HepG2 (cell line): ENCODE measurements around the gene CHMP6. TPM values are rescaled to one million over a fixed set of nuclear protein-coding genes. Genes with fewer than 3 reads are reported as not detected.
"Not testable (repeated sequence)": the region's sequence is repeated elsewhere in the genome, so short reads cannot be mapped to it uniquely, and the experiment has no call there.

ENCODE experiments used
- ATAC-seq: fragments of 200-7000 bp; cut with Tn5 transposase; 3 replicates; pipeline ENCODE4 v1.9.1; 2020; ENCODE audit warnings: mild to moderate bottlenecking, moderate library complexity
- BruUV-seq: library from RNA; stranded (reverse); fragments of 400-500 nt; replicated peaks from 2 replicates; lab custom pipeline; 2021; lab: Mats Ljungman, UMichigan
- CTCF ChIA-PET: fragments of 300-600 bp; formaldehyde crosslinking; extraction: SDS; loops from one replicate; lab custom pipeline; 2021; ENCODE audit warnings: low total read pairs, inconsistent platforms, low intra/inter-chr PET ratio; lab: Yijun Ruan, JAX
- POLR2A ChIA-PET: fragments of 350-600 bp; sonication (Branson Sonifier 250); formaldehyde crosslinking; loops from one replicate; lab custom pipeline; 2020; ENCODE audit warnings: antibody characterized with exemption, inconsistent platforms; lab: Yijun Ruan, JAX
- DNase-seq: peaks from one replicate; pipeline ENCODE4 v3.0.0-alpha.2; 2015; ENCODE audit warnings: low spot score
- FAIRE-seq: peaks from 3 replicates; lab custom pipeline; 2011; peaks lifted over from hg19 to GRCh38; lab: Jason Lieb, UNC
- H2AFZ ChIP-seq: one replicate; pipeline ENCODE4 v1.6.1; 2011; ENCODE audit warnings: low read length, inconsistent platforms
- H3K27ac ChIP-seq: fragments of 300-600 bp; 3 replicates; pipeline ENCODE4 v1.8.0; 2011; ENCODE audit warnings: mixed run types, mild to moderate bottlenecking, mixed read lengths, low read length, inconsistent platforms; ENCODE audit not compliant: insufficient read depth; ENCODE audit errors: extremely low read length
- H3K27me3 ChIP-seq, 2 experiments: fragments of 200-600 bp in 1 of 2; 2 replicates in 1 of 2; 3 replicates in 1 of 2; pipeline versions ENCODE4 v1.6.0 to v1.8.0; 2011; ENCODE audit warnings: low read length in 2 of 2, mild to moderate bottlenecking in 2 of 2, moderate library complexity in 2 of 2, inconsistent platforms in 1 of 2; ENCODE audit not compliant: insufficient read depth in 2 of 2, control insufficient read depth in 1 of 2
- H3K36me3 ChIP-seq, 2 experiments: fragments of 200-600 bp in 1 of 2; replicated peaks in 1 of 2; 2 replicates in 1 of 2; 3 replicates in 1 of 2; pipeline versions ENCODE4 v1.5.1 to v1.8.0; 2011; ENCODE audit warnings: low read length in 2 of 2, inconsistent platforms in 1 of 2; ENCODE audit not compliant: insufficient read depth in 2 of 2, control insufficient read depth in 1 of 2
- H3K4me1 ChIP-seq: 2 replicates; pipeline ENCODE4 v1.5.1; 2012; ENCODE audit warnings: low read length, inconsistent platforms; ENCODE audit not compliant: insufficient read depth
- H3K4me2 ChIP-seq: 2 replicates; pipeline ENCODE4 v1.6.0; 2011; ENCODE audit warnings: low read depth, low read length, inconsistent platforms
- H3K4me3 ChIP-seq, 3 experiments: fragments of 200-600 bp in 1 of 3; sonication (generic), shearing (Covaris generic) in 1 of 3; replicated peaks in 1 of 3; 2 replicates each; pipeline ENCODE4 v1.5.1; 2011 to 2016; ENCODE audit warnings: low read length in 3 of 3, inconsistent platforms in 2 of 3, low read depth in 2 of 3, mild to moderate bottlenecking in 2 of 3, control low read depth in 1 of 3, mixed read lengths in 1 of 3; ENCODE audit not compliant: insufficient read depth in 1 of 3
- H3K79me2 ChIP-seq: one replicate; pipeline ENCODE4 v1.6.1; 2011; ENCODE audit warnings: low read length, inconsistent platforms; ENCODE audit not compliant: insufficient read depth
- H3K9ac ChIP-seq: 2 replicates; pipeline ENCODE4 v1.6.0; 2011; ENCODE audit warnings: mild to moderate bottlenecking, low read depth, low read length, inconsistent platforms; ENCODE audit not compliant: insufficient read depth
- H3K9me3 ChIP-seq: 2 replicates; pipeline ENCODE4 v1.5.1; 2012; ENCODE audit warnings: mild to moderate bottlenecking, low read length
- H4K20me1 ChIP-seq: 2 replicates; pipeline ENCODE4 v1.6.0; 2011; ENCODE audit warnings: inconsistent platforms, mild to moderate bottlenecking, low read length, moderate library complexity; ENCODE audit not compliant: insufficient read depth
- HDAC1 ChIP-seq: sonication (generic); formaldehyde crosslinking; IDR thresholded peaks from 2 replicates; pipeline ENCODE4 v1.5.1; 2020; ENCODE audit warnings: mild to moderate bottlenecking, missing genetic modification reagents
- NR2C2 ChIP-seq: sonication (generic); formaldehyde crosslinking; IDR thresholded peaks from 2 replicates; pipeline ENCODE4 v1.4.0; 2020; ENCODE audit warnings: missing genetic modification reagents, mild to moderate bottlenecking, moderate library complexity, borderline replicate concordance
- TARDBP ChIP-seq: sonication (generic); formaldehyde crosslinking; IDR thresholded peaks from 2 replicates; pipeline ENCODE4 v1.8.0; 2022; ENCODE audit warnings: mild to moderate bottlenecking, missing genetic modification reagents
- ZBTB21 ChIP-seq: sonication (generic); formaldehyde crosslinking; IDR thresholded peaks from 2 replicates; pipeline ENCODE4 v1.4.0; 2020; ENCODE audit warnings: missing genetic modification reagents
- ZFP41 ChIP-seq: sonication (generic); formaldehyde crosslinking; IDR thresholded peaks from 2 replicates; pipeline ENCODE4 v1.4.0; 2020; ENCODE audit warnings: mild to moderate bottlenecking, missing genetic modification reagents, borderline replicate concordance
- ZNF121 ChIP-seq: sonication (generic); formaldehyde crosslinking; IDR thresholded peaks from 2 replicates; pipeline ENCODE4 v1.5.0; 2020; ENCODE audit warnings: mild to moderate bottlenecking, missing genetic modification reagents
- ZNF652 ChIP-seq: IDR thresholded peaks from 2 replicates; pipeline ENCODE4 v1.6.1; 2016; ENCODE audit warnings: low read depth, borderline replicate concordance
- WGBS: methylation state at CpG from one replicate; pipeline ENCODE4 v1.1.6; 2017; ENCODE audit warnings: low lambda C conversion rate; 5-methylcytosine and 5-hydroxymethylcytosine counted together
- in situ Hi-C: cut with HindIII; loops from 2 replicates; pipeline ENCODE4 v1.10.0; 2017; ENCODE audit warnings: low pct_unique_long_range_greater_than_20kb; ENCODE audit not compliant: extremely low pct_ligation_motif_present
- intact Hi-C: fragments of 100-400 bp; cut with micrococcal nuclease; formaldehyde crosslinking; loops from one replicate; pipeline ENCODE4 v1.10.0; 2022; ENCODE audit not compliant: unreplicated experiment
- polyA plus RNA-seq, 8 experiments: library from polyadenylated mRNA; depleted of rRNA in 3 of 8; stranded (reverse) in 7 of 8; unstranded in 1 of 8; fragments of >200 nt; fragmentation: Illumina TruSeq in 4 of 8; extraction: Trizol in 4 of 8; gene quantifications; 2 replicates each; pipeline versions ENCODE4 v1.2.1 to v1.2.3, GENCODE V29; 2011 to 2016; ENCODE audit warnings: low read depth in 4 of 8, missing spikeins in 1 of 8, mixed read lengths in 1 of 8; ENCODE audit not compliant: insufficient read depth in 1 of 8
- total RNA-seq, 5 experiments: library from RNA; depleted of rRNA; stranded (reverse); fragments of >200 nt; fragmentation: Illumina TruSeq; extraction: Trizol; gene quantifications; 2 replicates each; pipeline ENCODE4 v1.2.3, GENCODE V29; 2016; ENCODE audit warnings: low read depth in 1 of 5
- TF ChIP-seq, protein P1 (sequence below): sonication (generic); formaldehyde crosslinking; IDR thresholded peaks from 2 replicates; pipeline ENCODE4 v1.5.0; 2020; ENCODE audit warnings: mild to moderate bottlenecking, missing genetic modification reagents
- TF ChIP-seq, protein P2 (sequence below): sonication (generic); formaldehyde crosslinking; IDR thresholded peaks from 2 replicates; pipeline ENCODE4 v1.5.1; 2020; ENCODE audit warnings: mild to moderate bottlenecking, missing genetic modification reagents, moderate library complexity

The CHMP6 gene
- total and polyA plus RNA-seq, 2 of the 13 experiments (the other 11 are each of a cell fraction or from before 2014, with no cell fraction given), result 11.1 to 24.2 TPM

DNA sequence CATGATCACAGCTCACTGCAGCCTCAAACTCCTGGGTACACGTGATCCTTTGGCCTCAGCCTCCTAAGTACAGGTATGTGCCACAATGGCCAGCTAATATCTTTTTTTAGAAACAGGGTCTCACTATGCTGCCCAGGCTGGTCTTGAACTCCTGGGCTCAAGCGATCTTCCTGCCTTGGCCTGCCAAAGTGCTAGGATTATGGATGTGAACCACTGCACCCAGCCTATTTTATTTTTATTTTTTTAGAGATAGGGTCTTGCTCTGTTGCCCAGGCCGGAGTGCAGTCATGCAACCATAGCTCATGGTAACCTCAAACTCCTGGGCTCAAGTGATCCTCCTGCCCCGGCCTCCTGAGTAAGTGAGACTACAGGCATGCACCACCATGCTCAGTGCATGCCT is 25.7 kb downstream of the CHMP6 start:
- DNase-seq, CTCF ChIA-PET, H3K36me3 ChIP-seq, FAIRE-seq, H4K20me1 ChIP-seq, H3K79me2 ChIP-seq, H3K9ac ChIP-seq, intact Hi-C loops, ATAC-seq, H2AFZ ChIP-seq, H3K4me3 ChIP-seq, in situ Hi-C loops, H3K27ac ChIP-seq, BruUV-seq, H3K9me3 ChIP-seq, H3K4me2 ChIP-seq: not testable (repeated sequence)
- peaks cover 1 to 41% of the 10 kb centered on the region in 2 experiments; a peak in 3 of 5 replicates for H3K27me3 ChIP-seq
- POLR2A ChIA-PET, result interaction anchor here (1.0 to 1.7 kb wide), 4 partner anchors 14 to 66 kb away, joined by 3 to 7 read pairs (median 4); no protein-coding TSS in a partner anchor
- TF ChIP-seq ZNF121, result peak; percentile 58; the same call in 1 of the 2 replicates
- TF ChIP-seq, protein P1, sequence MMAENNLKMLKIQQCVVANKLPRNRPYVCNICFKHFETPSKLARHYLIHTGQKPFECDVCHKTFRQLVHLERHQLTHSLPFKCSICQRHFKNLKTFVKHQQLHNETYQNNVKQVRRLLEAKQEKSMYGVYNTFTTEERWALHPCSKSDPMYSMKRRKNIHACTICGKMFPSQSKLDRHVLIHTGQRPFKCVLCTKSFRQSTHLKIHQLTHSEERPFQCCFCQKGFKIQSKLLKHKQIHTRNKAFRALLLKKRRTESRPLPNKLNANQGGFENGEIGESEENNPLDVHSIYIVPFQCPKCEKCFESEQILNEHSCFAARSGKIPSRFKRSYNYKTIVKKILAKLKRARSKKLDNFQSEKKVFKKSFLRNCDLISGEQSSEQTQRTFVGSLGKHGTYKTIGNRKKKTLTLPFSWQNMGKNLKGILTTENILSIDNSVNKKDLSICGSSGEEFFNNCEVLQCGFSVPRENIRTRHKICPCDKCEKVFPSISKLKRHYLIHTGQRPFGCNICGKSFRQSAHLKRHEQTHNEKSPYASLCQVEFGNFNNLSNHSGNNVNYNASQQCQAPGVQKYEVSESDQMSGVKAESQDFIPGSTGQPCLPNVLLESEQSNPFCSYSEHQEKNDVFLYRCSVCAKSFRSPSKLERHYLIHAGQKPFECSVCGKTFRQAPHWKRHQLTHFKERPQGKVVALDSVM (CRISPR knock-in tag), result peak; percentile 56; the same call in 1 of the 2 replicates
- 71% methylated on average over 4 of the region's 4 CpGs for WGBS
- peaks cover 62% of the 10 kb centered on the region for H3K4me1 ChIP-seq

DNA sequence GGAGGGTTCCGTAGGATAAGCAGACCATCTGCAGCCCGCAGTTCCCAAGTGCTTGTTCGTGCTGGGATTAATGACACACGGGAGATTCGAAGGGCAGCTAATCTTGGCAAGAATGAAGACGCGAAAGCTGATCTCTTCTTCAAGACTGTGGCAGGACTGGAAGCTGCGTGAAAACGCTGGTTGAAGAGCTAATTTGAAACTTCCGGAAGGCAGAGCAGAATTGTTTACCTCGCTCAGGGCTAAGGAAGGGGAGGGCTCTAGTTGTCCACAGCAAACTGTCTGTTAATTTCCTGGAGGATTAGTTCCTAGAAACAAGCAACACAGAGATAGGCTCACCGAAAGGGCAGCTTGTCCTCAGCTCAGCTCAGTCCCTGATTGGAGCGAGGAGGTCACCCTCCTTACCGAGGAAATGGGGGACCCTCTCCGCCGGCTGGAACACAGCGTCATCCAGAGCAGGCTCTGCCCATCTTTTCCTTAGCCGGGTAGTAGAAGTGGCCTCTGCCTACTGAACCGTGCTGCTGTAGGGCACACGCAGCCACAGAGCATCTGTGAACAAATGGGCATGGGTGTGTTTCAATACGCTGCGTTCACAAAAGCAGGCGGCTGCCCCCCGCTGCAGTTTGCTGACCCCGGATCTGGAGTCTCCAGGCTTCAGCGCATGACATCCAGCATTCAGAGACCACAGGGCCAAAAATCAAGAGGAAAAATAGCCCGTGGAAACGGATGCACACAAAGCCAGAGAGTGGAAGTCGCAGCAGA is 26.6 kb downstream of the CHMP6 start:
- H2AFZ ChIP-seq, result peak overlapping the region; percentile 75
- peak overlapping the region; percentile 96 for H3K4me2 ChIP-seq
- no peaks in the 10 kb centered on the region for H3K36me3 ChIP-seq
- no peak for DNase-seq
- 9% methylated on average over 23 of the region's 29 CpGs for WGBS
- FAIRE-seq, result peak; percentile 48
- intact Hi-C loops (no loop called here), in situ Hi-C loops (no loop called here)
- H3K9ac ChIP-seq, result peak overlapping the region; percentile 25
- H3K27ac ChIP-seq, result no peak overlapping the region
- BruUV-seq, result no TSS peak
- POLR2A ChIA-PET, result interaction anchor here (1.0 to 1.7 kb wide), 4 partner anchors 15 to 65 kb away, joined by 3 to 7 read pairs (median 4); no protein-coding TSS in a partner anchor
- peak overlapping the region; percentile 34 to 71 (median 47) for H3K4me3 ChIP-seq
- peaks cover 56% of the 10 kb centered on the region for H3K4me1 ChIP-seq
- no peaks in the 10 kb centered on the region for H3K79me2 ChIP-seq
- H3K27me3 ChIP-seq, result peaks cover 1 to 38% of the 10 kb centered on the region in 2 experiments; a peak in 3 of 5 replicates
- peak; percentile 61 for ATAC-seq
- no peaks in the 10 kb centered on the region for H3K9me3 ChIP-seq
- CTCF ChIA-PET, result interaction anchor here (1.8 kb wide), 1 partner anchor 83 kb away, joined by 5 read pairs; no protein-coding TSS in a partner anchor
- H4K20me1 ChIP-seq, result no peaks in the 10 kb centered on the region
- no peak for TF ChIP-seq NR2C2 (CRISPR knock-in tag)
- TF ChIP-seq, protein P2, sequence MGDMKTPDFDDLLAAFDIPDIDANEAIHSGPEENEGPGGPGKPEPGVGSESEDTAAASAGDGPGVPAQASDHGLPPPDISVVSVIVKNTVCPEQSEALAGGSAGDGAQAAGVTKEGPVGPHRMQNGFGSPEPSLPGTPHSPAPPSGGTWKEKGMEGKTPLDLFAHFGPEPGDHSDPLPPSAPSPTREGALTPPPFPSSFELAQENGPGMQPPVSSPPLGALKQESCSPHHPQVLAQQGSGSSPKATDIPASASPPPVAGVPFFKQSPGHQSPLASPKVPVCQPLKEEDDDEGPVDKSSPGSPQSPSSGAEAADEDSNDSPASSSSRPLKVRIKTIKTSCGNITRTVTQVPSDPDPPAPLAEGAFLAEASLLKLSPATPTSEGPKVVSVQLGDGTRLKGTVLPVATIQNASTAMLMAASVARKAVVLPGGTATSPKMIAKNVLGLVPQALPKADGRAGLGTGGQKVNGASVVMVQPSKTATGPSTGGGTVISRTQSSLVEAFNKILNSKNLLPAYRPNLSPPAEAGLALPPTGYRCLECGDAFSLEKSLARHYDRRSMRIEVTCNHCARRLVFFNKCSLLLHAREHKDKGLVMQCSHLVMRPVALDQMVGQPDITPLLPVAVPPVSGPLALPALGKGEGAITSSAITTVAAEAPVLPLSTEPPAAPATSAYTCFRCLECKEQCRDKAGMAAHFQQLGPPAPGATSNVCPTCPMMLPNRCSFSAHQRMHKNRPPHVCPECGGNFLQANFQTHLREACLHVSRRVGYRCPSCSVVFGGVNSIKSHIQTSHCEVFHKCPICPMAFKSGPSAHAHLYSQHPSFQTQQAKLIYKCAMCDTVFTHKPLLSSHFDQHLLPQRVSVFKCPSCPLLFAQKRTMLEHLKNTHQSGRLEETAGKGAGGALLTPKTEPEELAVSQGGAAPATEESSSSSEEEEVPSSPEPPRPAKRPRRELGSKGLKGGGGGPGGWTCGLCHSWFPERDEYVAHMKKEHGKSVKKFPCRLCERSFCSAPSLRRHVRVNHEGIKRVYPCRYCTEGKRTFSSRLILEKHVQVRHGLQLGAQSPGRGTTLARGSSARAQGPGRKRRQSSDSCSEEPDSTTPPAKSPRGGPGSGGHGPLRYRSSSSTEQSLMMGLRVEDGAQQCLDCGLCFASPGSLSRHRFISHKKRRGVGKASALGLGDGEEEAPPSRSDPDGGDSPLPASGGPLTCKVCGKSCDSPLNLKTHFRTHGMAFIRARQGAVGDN (CRISPR knock-in tag), result peak; percentile 61
- TF ChIP-seq ZNF652 (CRISPR knock-in tag), result 0 out of 2 replicates have a peak, but pooled peaks have one; percentile 45
- no peak for TF ChIP-seq ZFP41
- 0 out of 2 replicates have a peak, but pooled peaks have one; percentile 11 for TF ChIP-seq ZBTB21 (CRISPR knock-in tag)
- TF ChIP-seq TARDBP (CRISPR knock-in tag), result 0 out of 2 replicates have a peak, but pooled peaks have one; percentile 11
- TF ChIP-seq HDAC1 (CRISPR knock-in tag), result peak; percentile 37; the same call in 1 of the 2 replicates
